NCI-H1092 (cell line): ENCODE measurements around the gene LY6G5B.

ENCODE experiments used
- DNase-seq: peaks from one replicate; lab custom pipeline; 2025; lab: John Stamatoyannopoulos, UW

The LY6G5B gene

GRCh38 chr6:31669676-31670075 lies at the start of gene LY6G5B:
LY6G5B (plus strand) TSS chr6:31669976; CDS start chr6:31670951, 975 bp downstream.
- no peak for DNase-seq

GRCh38 chr6:31620586-31621319 lies 49.0 kb upstream of the LY6G5B start, which contains the start of gene PRRC2A:
PRRC2A (plus strand) TSS chr6:31620715; CDS start chr6:31622790, 2,075 bp downstream.
- DNase-seq: peak; percentile 36

GRCh38 chr6:31621320-31621939 lies 48.3 kb upstream of the LY6G5B start:
- DNase-seq: no peak

- DNase-seq: no peak
These were observed 47.8 kb upstream of the LY6G5B start for GRCh38 chr6:31621991-31622390.

- DNase-seq: no peak
These were observed 47.1 kb upstream of the LY6G5B start for GRCh38 chr6:31622684-31623091.

GRCh38 chr6:31624070-31624469 lies 45.7 kb upstream of the LY6G5B start:
- no peak for DNase-seq

GRCh38 chr6:31626952-31627351 lies 42.8 kb upstream of the LY6G5B start:
- no peak for DNase-seq

GRCh38 chr6:31627690-31628287 lies 42.0 kb upstream of the LY6G5B start:
- DNase-seq: no peak

GRCh38 chr6:31629014-31629413 lies 40.8 kb upstream of the LY6G5B start:
- DNase-seq: no peak

- DNase-seq: no peak
These were observed 39.4 kb upstream of the LY6G5B start for GRCh38 chr6:31630177-31630934.

- no peak for DNase-seq
These were observed 38.6 kb upstream of the LY6G5B start for GRCh38 chr6:31631209-31631608.

- DNase-seq: no peak
These were observed 38.0 kb upstream of the LY6G5B start for GRCh38 chr6:31631681-31632278.

- DNase-seq: no peak
These were observed 37.4 kb upstream of the LY6G5B start for GRCh38 chr6:31632279-31632946.

GRCh38 chr6:31633447-31633846 lies 36.3 kb upstream of the LY6G5B start:
- DNase-seq: no peak

- DNase-seq: no peak
These were observed 35.6 kb upstream of the LY6G5B start for GRCh38 chr6:31634131-31634530.

GRCh38 chr6:31634969-31635575 lies 34.7 kb upstream of the LY6G5B start:
- no peak for DNase-seq

- no peak for DNase-seq
These were observed 32.8 kb upstream of the LY6G5B start for GRCh38 chr6:31636698-31637596.

- no peak for DNase-seq
These were observed 30.7 kb upstream of the LY6G5B start for GRCh38 chr6:31639043-31639442.

- DNase-seq: no peak
These were observed 30.3 kb upstream of the LY6G5B start for GRCh38 chr6:31639449-31639861.

- no peak for DNase-seq
These were observed 29.2 kb upstream of the LY6G5B start for GRCh38 chr6:31640612-31641011.
